ENCODE data around the gene THRSP. TPM values are rescaled to one million over a fixed set of nuclear protein-coding genes. Genes with fewer than 3 reads are reported as not detected.

The THRSP gene
- total and polyA plus RNA-seq, 2 of the 8 experiments (the other 6 are each of a cell fraction or from before 2014, with no cell fraction given) = 0.11 TPM; not detected in 1

GRCh38 chr11:78109081-78110015, 45.7 kb downstream of the THRSP start (continued):
- no peak for TF ChIP-seq CEBPB (IDR thresholded peaks at IDR 0.05; ENCODE audit: low read depth, low read length)
- TF ChIP-seq BACH1 (IDR thresholded peaks at IDR 0.05; ENCODE audit: low read length) = no peak
